T-helper 1 cell treated with Interleukin-12 subunit alpha and Interleukin-12 subunit beta and Interleukin-4 antibody, amounts not matched to agents 30 ng/mL and 1 ng/mL, for 36 hours (primary cell): Measurements from ENCODE around the gene PARVG. TPM values are rescaled to one million over a fixed set of nuclear protein-coding genes. Genes with fewer than 3 reads are reported as not detected.

Experiments
- total RNA-seq: library from RNA; stranded (reverse); gene quantifications from 2 replicates; pipeline ENCODE4 v1.2.3, GENCODE V29; 2022

PARVG gene
- total RNA-seq, 1 donor from 2014 or later: 128 TPM

Other genes with a start within 250 kb of the PARVG start
- 49.9 and 50.7 TPM in 2 replicates for gene SAMM50, start 225.5 kb upstream of the PARVG start, total RNA-seq
- 39.2 and 41.5 TPM in 2 replicates for gene PARVB, start 156.6 kb upstream of the PARVG start, total RNA-seq
- gene SHISAL1, start 132.0 kb downstream of the PARVG start, total RNA-seq: not detected in 2 replicates